Esophagus squamous epithelium (tissue), 4 donors: Measurements from ENCODE around the gene LDLRAD3.
A peak's percentile ranks its signal among the peaks of the same experiment; 100 is the strongest.

Source experiments
- POLR2A ChIP-seq, 4 donors: fragments of 450-650 bp; IDR thresholded peaks; one replicate each; pipeline ENCODE4 v1.6.1; 2017; ENCODE audit warnings: antibody characterized with exemption in 4 of 4, mild to moderate bottlenecking in 4 of 4, moderate library complexity in 3 of 4
- TF ChIP-seq, protein P1 (sequence below), 6 experiments: fragments of 450-650 bp in 4 of 6; fragments of 200-600 bp in 2 of 6; sonication (generic) in 2 of 6; IDR thresholded peaks; one replicate each; pipeline ENCODE4 v1.5.1; 2016 to 2019; ENCODE audit warnings: antibody characterized with exemption in 6 of 6, mild to moderate bottlenecking in 4 of 6, moderate library complexity in 4 of 6

DNA sequence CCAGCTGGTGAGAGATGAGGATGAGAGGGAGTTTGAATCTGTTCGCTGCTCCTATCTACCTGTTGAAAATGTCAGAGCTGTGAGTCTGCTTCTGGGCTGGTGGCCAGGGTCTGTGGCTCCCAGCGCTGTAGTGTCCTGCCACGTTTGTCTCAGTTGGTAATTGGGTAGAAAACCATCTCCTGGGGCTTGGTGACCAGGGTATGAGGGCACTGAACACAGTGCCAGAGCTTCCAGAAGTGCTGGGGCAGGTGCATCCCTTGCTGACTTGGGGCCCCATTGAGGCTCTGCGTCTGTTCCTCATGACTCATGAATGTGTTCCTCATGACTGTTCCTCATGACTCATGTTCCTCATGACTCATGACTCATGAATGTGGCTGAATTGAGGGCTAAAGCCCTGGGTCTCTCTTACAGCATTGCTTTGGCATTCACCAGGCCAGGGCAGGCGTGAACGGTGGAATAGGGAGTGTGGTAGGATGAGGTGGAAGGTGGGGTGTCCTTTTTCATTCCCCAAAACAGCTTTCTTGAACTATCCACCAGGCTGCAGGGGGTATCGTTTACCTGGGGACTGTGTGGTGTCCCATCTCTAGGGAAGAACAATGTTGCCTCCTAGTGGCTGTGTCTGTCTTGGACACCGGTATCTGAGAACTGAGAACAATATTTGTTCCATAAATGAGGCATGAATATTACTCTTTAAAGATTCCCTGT lies 205.8 kb downstream of the LDLRAD3 start:
- TF ChIP-seq, protein P1, sequence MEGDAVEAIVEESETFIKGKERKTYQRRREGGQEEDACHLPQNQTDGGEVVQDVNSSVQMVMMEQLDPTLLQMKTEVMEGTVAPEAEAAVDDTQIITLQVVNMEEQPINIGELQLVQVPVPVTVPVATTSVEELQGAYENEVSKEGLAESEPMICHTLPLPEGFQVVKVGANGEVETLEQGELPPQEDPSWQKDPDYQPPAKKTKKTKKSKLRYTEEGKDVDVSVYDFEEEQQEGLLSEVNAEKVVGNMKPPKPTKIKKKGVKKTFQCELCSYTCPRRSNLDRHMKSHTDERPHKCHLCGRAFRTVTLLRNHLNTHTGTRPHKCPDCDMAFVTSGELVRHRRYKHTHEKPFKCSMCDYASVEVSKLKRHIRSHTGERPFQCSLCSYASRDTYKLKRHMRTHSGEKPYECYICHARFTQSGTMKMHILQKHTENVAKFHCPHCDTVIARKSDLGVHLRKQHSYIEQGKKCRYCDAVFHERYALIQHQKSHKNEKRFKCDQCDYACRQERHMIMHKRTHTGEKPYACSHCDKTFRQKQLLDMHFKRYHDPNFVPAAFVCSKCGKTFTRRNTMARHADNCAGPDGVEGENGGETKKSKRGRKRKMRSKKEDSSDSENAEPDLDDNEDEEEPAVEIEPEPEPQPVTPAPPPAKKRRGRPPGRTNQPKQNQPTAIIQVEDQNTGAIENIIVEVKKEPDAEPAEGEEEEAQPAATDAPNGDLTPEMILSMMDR (IDR thresholded peaks at IDR 0.05), result peak in 5 of 6 experiments; percentile 24 to 50 (median 37)
- no peak for TF ChIP-seq POLR2A (IDR thresholded peaks at IDR 0.05)
